ENCODE measurements around the gene ZNF780A. TPM values are rescaled to one million over a fixed set of nuclear protein-coding genes. Genes with fewer than 3 reads are reported as not detected.

Gene ZNF780A
- total RNA-seq, 2 donors from 2014 or later: 13.8 to 15.0 TPM

GRCh38 chr19:40023969-40024368, 66.8 kb downstream of the ZNF780A start:
- Mint-ChIP-seq H3K4me3 (no peak overlapping the region), H3K27ac (no peak overlapping the region), H3K36me3 (ENCODE audit: insufficient read depth in 2 of 2) (peaks cover 33 to 40% of the 10 kb centered on the region in 2 donors), H3K9me3 (peaks cover 30 to 36% of the 10 kb centered on the region in 2 donors), H3K4me1 (ENCODE audit: low read depth) (no peaks in the 10 kb centered on the region), H3K27me3 (ENCODE audit: low read depth) (no peaks in the 10 kb centered on the region)
- ATAC-seq (replicated peaks in 1 of 2) (no peak), DNase-seq (no peak)

Other genes with a start within 250 kb of the ZNF780A start
- 100 to 1,000 TPM; 482 to 499 TPM for gene FBL, start 244.6 kb downstream of the ZNF780A start, total RNA-seq
- 10 to 100 TPM in 1 of 2 donors, 1 to 10 TPM in 1; 7.2 to 13.4 TPM for gene FCGBP, start 156.3 kb downstream of the ZNF780A start, total RNA-seq
- gene PSMC4, start 119.8 kb downstream of the ZNF780A start, total RNA-seq: 100 to 1,000 TPM; 101 to 114 TPM
- 1 to 10 TPM; 4.5 to 6.1 TPM for gene ZNF546, start 93.9 kb downstream of the ZNF780A start, total RNA-seq
- gene ZNF780B, start 34.7 kb downstream of the ZNF780A start, total RNA-seq: 10 to 100 TPM; 11.7 to 15.9 TPM
- 10 to 100 TPM; 12.7 to 22.0 TPM for gene MAP3K10, start 100.5 kb upstream of the ZNF780A start, total RNA-seq
- not detected for gene TTC9B, start 127.4 kb upstream of the ZNF780A start, total RNA-seq
- 1 to 10 TPM in 1 of 2 donors, under 1 TPM in 1; 0.81 to 1.2 TPM for gene CCNP, start 135.7 kb upstream of the ZNF780A start, total RNA-seq
- gene AKT2, start 194.4 kb upstream of the ZNF780A start, total RNA-seq: 100 to 1,000 TPM; 190 to 197 TPM